IPS-11a (cell line): ENCODE results near the gene OPALIN.

Experiments used
- H3K4me3 ChIP-seq: one replicate; pipeline ENCODE4 v1.5.1; 2013; ENCODE audit warnings: low read depth, low read length, control low read depth

OPALIN gene

DNA sequence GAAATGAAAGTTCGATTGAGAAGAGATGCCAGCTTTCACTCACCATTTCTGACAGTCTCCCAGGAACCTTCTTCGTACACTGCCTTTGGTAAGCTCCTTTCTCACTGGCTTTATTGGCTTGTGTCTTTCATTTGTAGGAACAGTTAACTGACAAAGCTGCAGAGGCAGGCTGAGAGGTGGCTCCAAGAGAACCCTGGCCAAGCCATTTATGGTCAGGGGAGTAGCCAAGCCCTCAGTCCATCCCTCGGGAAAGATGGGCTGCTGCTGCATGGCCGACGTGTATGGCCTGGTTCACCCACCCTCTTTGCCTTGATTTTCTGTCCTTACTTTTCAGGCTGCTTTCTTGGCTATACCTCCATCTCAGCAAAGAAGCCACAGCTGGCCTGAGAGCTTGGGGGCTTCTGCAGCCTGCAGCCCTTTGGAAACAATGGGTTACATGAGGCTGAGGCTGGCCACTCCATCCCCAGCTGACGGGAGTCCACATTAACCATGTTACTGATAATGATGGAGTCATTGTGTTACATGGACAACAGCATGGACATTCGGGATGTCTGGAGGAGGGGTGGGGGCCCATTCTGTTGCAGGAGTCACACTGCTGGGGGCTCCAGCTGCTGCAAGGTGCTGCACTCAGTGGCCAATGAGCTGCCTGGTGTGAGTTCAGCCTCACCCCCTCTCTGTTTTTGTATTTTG lies at the start of gene OPALIN:
OPALIN (minus strand) TSS at position 152 of the 690 bp plus-strand sequence; CDS start at position 46, 106 bp downstream.
- H3K4me3 ChIP-seq, result no peak within 1 kb of the TSS

- no peak overlapping the region for H3K4me3 ChIP-seq
Observed at GRCh38 chr10:96408201-96408600, 49.4 kb upstream of the OPALIN start.

- H3K4me3 ChIP-seq, result no peak overlapping the region
Observed at GRCh38 chr10:96407560-96408069, 48.8 kb upstream of the OPALIN start.

GRCh38 chr10:96406091-96406490 lies 47.3 kb upstream of the OPALIN start:
- no peak overlapping the region for H3K4me3 ChIP-seq

DNA sequence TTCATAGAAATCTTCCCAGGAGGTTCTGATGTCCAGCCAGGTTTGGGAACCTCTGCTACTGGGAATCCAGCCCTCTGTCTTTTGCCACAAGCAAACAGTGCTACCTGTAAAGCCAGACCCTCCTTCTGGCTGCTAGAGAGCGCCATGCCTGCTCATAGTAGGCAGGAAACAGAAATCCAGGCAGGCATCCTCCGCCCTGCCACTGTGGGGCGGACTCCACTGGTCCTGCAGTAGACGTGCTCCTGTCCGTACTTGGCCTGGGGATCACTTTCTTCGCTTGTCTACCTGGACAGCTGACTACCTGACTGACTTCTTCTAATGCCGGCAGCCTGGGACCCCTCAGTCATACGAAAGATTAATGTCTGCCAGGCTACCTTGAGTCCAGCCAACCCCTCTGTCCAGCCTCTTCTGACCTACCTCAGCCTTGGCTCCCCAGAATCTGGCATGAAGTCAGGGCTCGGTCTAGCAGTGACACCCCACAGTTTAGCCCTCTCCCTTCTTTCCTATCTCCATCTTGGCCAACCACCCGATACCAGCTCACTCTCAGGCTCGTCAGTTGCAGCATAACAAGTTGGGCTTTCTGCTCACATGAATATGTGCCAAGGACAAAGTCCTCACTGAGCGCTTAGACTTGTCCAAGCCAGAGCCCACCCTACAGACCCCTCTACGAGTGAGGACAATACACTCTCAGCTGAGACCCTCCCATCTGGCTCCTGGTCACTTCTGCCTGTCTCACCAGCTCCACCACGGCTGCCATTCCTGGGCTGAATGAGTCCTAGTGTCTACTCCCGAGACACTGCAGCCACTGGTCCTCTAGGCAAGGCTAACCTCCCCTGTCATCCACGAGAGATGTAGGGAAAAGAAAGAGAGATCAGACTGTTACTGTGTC lies 43.9 kb upstream of the OPALIN start:
- H3K4me3 ChIP-seq, result no peak overlapping the region

- H3K4me3 ChIP-seq, result no peak overlapping the region
Observed at GRCh38 chr10:96401036-96401435, 42.2 kb upstream of the OPALIN start.

DNA sequence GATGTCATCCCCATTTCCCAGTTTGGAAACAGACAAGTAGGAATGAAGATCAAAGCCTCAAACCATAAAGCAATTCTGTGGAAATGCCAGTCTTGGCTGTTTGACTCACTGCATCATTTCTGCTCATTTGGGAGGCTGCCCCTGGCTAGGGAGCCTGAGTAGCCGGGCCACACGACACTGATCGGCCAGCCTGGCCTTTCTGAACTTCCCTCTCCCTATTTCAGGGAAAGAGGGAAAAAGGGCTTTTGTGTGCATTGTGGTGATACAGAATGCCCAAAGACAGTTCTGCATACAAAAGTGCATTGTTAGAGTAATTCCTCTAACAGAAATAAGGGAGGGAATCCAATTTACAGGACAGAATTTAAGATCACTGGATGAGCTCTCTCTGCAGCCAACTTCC lies 41.7 kb upstream of the OPALIN start:
- no peak overlapping the region for H3K4me3 ChIP-seq

DNA sequence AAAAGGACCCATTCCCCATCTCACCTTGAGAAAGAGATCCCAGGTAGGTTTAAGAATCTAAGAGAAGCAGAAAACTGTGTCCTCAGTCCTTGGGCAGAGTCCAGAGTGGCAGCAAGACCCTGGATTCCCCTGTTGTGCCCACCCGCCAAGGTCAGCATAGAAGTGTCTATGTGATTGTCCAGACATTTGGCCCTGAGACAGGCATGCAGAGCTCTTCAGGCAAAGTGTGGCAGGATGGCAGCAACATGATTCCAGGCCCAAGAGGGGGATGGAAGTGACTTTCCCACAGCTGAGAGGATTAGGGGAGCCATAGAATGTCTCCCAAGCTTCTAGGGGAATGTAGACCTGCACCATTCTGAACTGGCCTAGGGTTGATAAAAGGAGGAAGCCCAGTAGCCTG lies 39.1 kb upstream of the OPALIN start:
- no peak overlapping the region for H3K4me3 ChIP-seq

GRCh38 chr10:96395931-96396877 lies 37.4 kb upstream of the OPALIN start:
- H3K4me3 ChIP-seq, result no peak overlapping the region

DNA sequence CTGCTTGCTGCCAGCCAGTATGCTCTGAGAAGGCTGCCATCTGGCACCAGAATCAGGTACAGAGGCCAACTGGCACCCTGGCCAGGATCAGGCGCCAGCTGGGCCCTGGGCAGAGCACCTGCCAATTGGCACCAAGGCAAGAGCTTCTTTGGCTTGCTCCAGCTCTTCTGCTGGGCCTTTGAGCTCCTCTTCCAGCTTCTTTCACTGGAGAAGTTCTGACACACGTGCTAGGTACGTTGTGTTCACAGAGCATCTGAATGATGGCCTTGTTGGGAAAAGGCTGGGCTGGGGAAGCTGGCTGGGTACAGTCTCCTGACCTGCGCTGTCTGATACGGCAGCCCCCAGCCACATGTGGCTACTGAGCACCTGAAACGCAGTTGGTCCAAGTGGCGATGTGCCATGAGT lies 31.7 kb upstream of the OPALIN start:
- no peak overlapping the region for H3K4me3 ChIP-seq

- no peak overlapping the region for H3K4me3 ChIP-seq
Observed at GRCh38 chr10:96389785-96390184, 31.0 kb upstream of the OPALIN start.

DNA sequence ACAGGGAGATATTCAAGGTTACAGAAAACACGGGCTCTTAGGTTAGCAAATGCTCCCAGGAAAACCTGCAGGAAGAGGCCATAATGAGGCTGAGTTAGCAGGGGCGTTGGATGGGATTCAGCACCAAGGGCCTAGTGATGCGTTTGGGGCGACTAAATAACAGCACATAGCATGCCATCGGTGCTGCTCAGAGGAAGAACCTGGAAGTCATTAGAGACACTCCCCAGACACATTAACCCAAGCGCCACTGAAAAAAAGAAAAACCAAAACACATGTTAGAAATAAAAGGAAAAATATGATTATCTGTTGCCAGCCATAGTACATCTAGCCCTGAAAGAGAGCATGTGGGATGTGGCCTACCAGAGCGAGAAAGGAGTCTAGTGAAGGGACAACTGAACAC lies 28.8 kb upstream of the OPALIN start:
- no peak overlapping the region for H3K4me3 ChIP-seq

- no peak overlapping the region for H3K4me3 ChIP-seq
Observed at GRCh38 chr10:96387161-96387560, 28.4 kb upstream of the OPALIN start.

- H3K4me3 ChIP-seq, result no peak overlapping the region
Observed at GRCh38 chr10:96384506-96384905, 25.7 kb upstream of the OPALIN start.

- no peak overlapping the region for H3K4me3 ChIP-seq
Observed at GRCh38 chr10:96380821-96381220, 22.0 kb upstream of the OPALIN start.

DNA sequence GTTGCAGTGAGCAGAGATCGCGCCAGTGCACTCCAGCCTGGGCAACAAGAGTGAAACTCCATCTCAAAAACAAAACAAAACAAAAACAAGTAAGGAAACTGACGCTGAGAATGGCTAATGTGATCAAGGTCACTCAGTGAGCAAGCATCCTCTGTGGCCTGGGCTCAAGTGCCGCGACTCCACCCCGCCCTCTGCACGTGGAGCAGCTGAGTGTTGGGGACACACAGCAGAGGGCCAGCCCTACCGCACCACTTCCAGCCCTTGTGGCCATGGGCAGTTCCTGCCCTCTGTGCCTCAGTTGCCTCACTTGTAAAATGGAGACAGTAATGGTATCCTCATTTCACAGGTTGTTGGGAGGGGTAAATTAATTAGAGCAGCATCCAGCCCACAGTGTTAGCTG lies 21.0 kb upstream of the OPALIN start:
- H3K4me3 ChIP-seq, result no peak overlapping the region

- no peak overlapping the region for H3K4me3 ChIP-seq
Observed at GRCh38 chr10:96378741-96379140, 19.9 kb upstream of the OPALIN start.

GRCh38 chr10:96377816-96378294 lies 19.1 kb upstream of the OPALIN start:
- no peak overlapping the region for H3K4me3 ChIP-seq

DNA sequence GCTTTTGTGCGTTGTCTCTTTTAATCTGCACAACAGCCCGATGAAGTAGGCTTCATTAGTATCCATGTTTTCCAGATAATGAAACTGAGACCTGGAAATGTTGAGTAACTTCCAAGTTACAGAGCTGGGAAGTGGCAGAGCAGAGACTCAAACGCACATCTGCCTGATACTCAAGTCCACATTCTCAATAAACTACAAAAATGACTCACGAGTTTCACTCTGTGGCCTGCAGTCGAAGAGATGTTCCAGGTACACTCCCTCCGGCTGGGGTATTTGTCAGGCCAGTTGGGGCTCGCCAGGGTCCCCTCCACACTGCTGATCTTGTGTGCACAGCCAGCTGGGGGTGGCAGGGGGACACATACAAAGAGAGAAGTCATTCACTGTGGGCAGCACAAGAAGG lies 17.7 kb upstream of the OPALIN start:
- H3K4me3 ChIP-seq, result no peak overlapping the region

GRCh38 chr10:96374985-96375830 lies 16.4 kb upstream of the OPALIN start:
- H3K4me3 ChIP-seq, result peak overlapping the region; percentile 33
